Psoas muscle (tissue), 8 donors: ENCODE measurements around the gene TNC. TPM values are rescaled to one million over a fixed set of nuclear protein-coding genes. Genes with fewer than 3 reads are reported as not detected.

Experiments used
- ATAC-seq, 4 donors: fragments of 200-7000 bp; cut with Tn5 transposase; one replicate each; pipeline ENCODE4 v1.9.1; 2020; ENCODE audit warnings: moderate library complexity in 3 of 4, mild to moderate bottlenecking in 2 of 4
- DNase-seq, 2 donors: peaks; one replicate each; pipeline ENCODE4 v3.0.0-alpha.2; 2020
- H3K27ac ChIP-seq: fragments of 200-600 bp; one replicate; pipeline ENCODE4 v1.8.0; 2022
- H3K27me3 ChIP-seq, 3 donors: fragments of 200-600 bp in 1 of 3; one replicate each; pipeline versions ENCODE4 v1.6.1 to v1.8.0; 2013 to 2022; ENCODE audit warnings: low read length in 2 of 3, mild to moderate bottlenecking in 2 of 3, moderate library complexity in 1 of 3; ENCODE audit not compliant: insufficient read depth in 3 of 3
- H3K36me3 ChIP-seq, 2 donors: fragments of 200-600 bp in 1 of 2; one replicate each; pipeline versions ENCODE4 v1.6.1 to v1.8.0; 2013 to 2022; ENCODE audit warnings: low read depth in 1 of 2, mild to moderate bottlenecking in 1 of 2, moderate library complexity in 1 of 2; ENCODE audit not compliant: insufficient read depth in 1 of 2
- H3K4me1 ChIP-seq: fragments of 200-600 bp; one replicate; pipeline ENCODE4 v1.8.0; 2022
- H3K4me3 ChIP-seq: fragments of 200-600 bp; one replicate; pipeline ENCODE4 v1.8.0; 2022; ENCODE audit warnings: mild to moderate bottlenecking
- H3K9me3 ChIP-seq: fragments of 200-600 bp; one replicate; pipeline ENCODE4 v1.8.0; 2022
- CTCF ChIP-seq: fragments of 200-600 bp; IDR thresholded peaks from one replicate; pipeline ENCODE4 v1.8.0; 2022; ENCODE audit warnings: antibody characterized with exemption
- WGBS, 3 donors: extraction: QIAGEN DNeasy Blood & Tissue Kit; methylation state at CpG; one replicate each; pipeline versions ENCODE4 v1.1.6 to v1.1.7; 2013; 5-methylcytosine and 5-hydroxymethylcytosine counted together
- intact Hi-C, 2 donors: fragments of 100-400 bp; cut with DNase I; formaldehyde crosslinking; loops; one replicate each; pipeline versions ENCODE4 v1.11.0 to v1.14.2; 2022
- polyA plus RNA-seq, 3 donors: library from polyadenylated mRNA; stranded (reverse); fragments of 200-250 nt; gene quantifications; one replicate each; pipeline ENCODE4 v1.2.3, GENCODE V29; 2013
- total RNA-seq, 4 donors: library from RNA; stranded (reverse); fragmentation: NEBNext Ultra II Directional in 2 of 4; extraction: Animal tissue kit (Norgen Biotek cat#: 25700) in 2 of 4; gene quantifications; one replicate each; pipeline versions ENCODE4 v1.2.1 to v1.2.4, GENCODE V29; 2021 to 2023
- donor health status: healthy with polysubstance abuse.
- donor health status: DM: no; HTN: no; CAD: no; lungs with moderate emphysema.
- donor health status: Bipolar disorder and iron deficiency.
- donor health status: healthy.
- donor health status: DM: yes; HTN: yes; CAD: no.
- donor health status: DM: no; HTN: no; CAD: no.
- donor health status: DM: no; HTN: no; CAD: no.
- donor health status: DM: yes; HTN: yes; CAD: no.

Gene TNC
- total and polyA plus RNA-seq, 7 donors: 1.0 to 94.7 (median 2.8) TPM

- H3K27me3 ChIP-seq: peaks cover 0 to 5% (median 2%) of the 10 kb centered on the region in 3 donors
- no peaks in the 10 kb centered on the region for H3K9me3 ChIP-seq
- H3K4me3 ChIP-seq: no peak overlapping the region
- H3K27ac ChIP-seq: no peak overlapping the region
- WGBS, 3 donors: 91 to 97% (median 96%) methylated on average over 1 of the region's 1 CpG
- no peak for ATAC-seq
- no peak for DNase-seq
- no peak for TF ChIP-seq CTCF
- H3K36me3 ChIP-seq: no peaks in the 10 kb centered on the region
- H3K4me1 ChIP-seq: no peaks in the 10 kb centered on the region
- intact Hi-C loops: no loop called here
These were observed 45.0 kb upstream of the TNC start for GRCh38 chr9:115162946-115163345.

GRCh38 chr9:115161446-115161845 lies 43.5 kb upstream of the TNC start:
- intact Hi-C loops: no loop called here
- H3K36me3 ChIP-seq: no peaks in the 10 kb centered on the region
- DNase-seq: no peak
- H3K4me3 ChIP-seq: no peak overlapping the region
- ATAC-seq: no peak
- 39 to 56% (median 49%) methylated on average over 1 of the region's 1 CpG for WGBS, 3 donors
- no peaks in the 10 kb centered on the region for H3K4me1 ChIP-seq
- peaks cover 0 to 5% (median 2%) of the 10 kb centered on the region in 3 donors for H3K27me3 ChIP-seq
- no peaks in the 10 kb centered on the region for H3K9me3 ChIP-seq
- no peak overlapping the region for H3K27ac ChIP-seq
- TF ChIP-seq CTCF: no peak

GRCh38 chr9:115158661-115159481 lies 40.9 kb upstream of the TNC start:
- WGBS, 3 donors: 29 to 55% (median 32%) methylated on average over 8 of the region's 8 CpGs
- no peaks in the 10 kb centered on the region for H3K4me1 ChIP-seq

GRCh38 chr9:115157245-115157674 lies 39.3 kb upstream of the TNC start:
- Histone ChIP-seq H3K4me1 (no peaks in the 10 kb centered on the region), H3K4me3 (no peak overlapping the region), H3K27ac (no peak overlapping the region), H3K27me3 (peaks cover 0 to 5% (median 2%) of the 10 kb centered on the region in 3 donors), H3K36me3 (no peaks in the 10 kb centered on the region), H3K9me3 (no peaks in the 10 kb centered on the region)
- TF ChIP-seq CTCF: no peak
- DNase-seq (no peak), ATAC-seq (peak in 1 of 4 donors; percentile 12)
- WGBS, 3 donors: 41 to 72% (median 43%) methylated on average over 2 of the region's 2 CpGs
- intact Hi-C loops: no loop called here

More at GRCh38 chr9:115158661-115159481, 40.9 kb upstream of the TNC start:
- no peak for TF ChIP-seq CTCF
- Histone ChIP-seq H3K36me3 (no peaks in the 10 kb centered on the region), H3K4me3 (no peak overlapping the region), H3K9me3 (no peaks in the 10 kb centered on the region), H3K27me3 (peaks cover 0 to 5% (median 2%) of the 10 kb centered on the region in 3 donors), H3K27ac (no peak overlapping the region)
- ATAC-seq (no peak), DNase-seq (no peak)
- intact Hi-C loops: no loop called here
